Measurements from ENCODE around the gene SETD7.

- no peak for TF ChIP-seq CTCF (conservative IDR thresholded peaks at IDR 0.05; ENCODE audit: low read depth, low read length)
- TF ChIP-seq EZH2 (IDR thresholded peaks at IDR 0.05; ENCODE audit: low read length, unreplicated experiment) = no peak
- no peak for TF ChIP-seq EZH2phosphoT487 (IDR thresholded peaks at IDR 0.05; ENCODE audit: borderline replicate concordance, low read length)
Measured at GRCh38 chr4:139534287-139534950, 21.6 kb downstream of the SETD7 start.

Data from PC-3 (cell line).